HepG2 (cell line): Measurements from ENCODE around the gene ALB. TPM values are rescaled to one million over a fixed set of nuclear protein-coding genes. Genes with fewer than 3 reads are reported as not detected.

Experiments
- ATAC-seq: fragments of 200-7000 bp; cut with Tn5 transposase; 3 replicates; pipeline ENCODE4 v1.9.1; 2020; ENCODE audit warnings: mild to moderate bottlenecking, moderate library complexity
- BruUV-seq: library from RNA; stranded (reverse); fragments of 400-500 nt; replicated peaks from 2 replicates; lab custom pipeline; 2021; lab: Mats Ljungman, UMichigan
- CTCF ChIA-PET: fragments of 300-600 bp; formaldehyde crosslinking; extraction: SDS; loops from one replicate; lab custom pipeline; 2021; ENCODE audit warnings: low total read pairs, inconsistent platforms, low intra/inter-chr PET ratio; lab: Yijun Ruan, JAX
- POLR2A ChIA-PET: fragments of 350-600 bp; sonication (Branson Sonifier 250); formaldehyde crosslinking; loops from one replicate; lab custom pipeline; 2020; ENCODE audit warnings: antibody characterized with exemption, inconsistent platforms; lab: Yijun Ruan, JAX
- DNase-seq: peaks from one replicate; pipeline ENCODE4 v3.0.0-alpha.2; 2015; ENCODE audit warnings: low spot score
- FAIRE-seq: peaks from 3 replicates; lab custom pipeline; 2011; peaks lifted over from hg19 to GRCh38; lab: Jason Lieb, UNC
- H2AFZ ChIP-seq: one replicate; pipeline ENCODE4 v1.6.1; 2011; ENCODE audit warnings: low read length, inconsistent platforms
- H3K27ac ChIP-seq: fragments of 300-600 bp; 3 replicates; pipeline ENCODE4 v1.8.0; 2011; ENCODE audit warnings: mixed run types, mild to moderate bottlenecking, mixed read lengths, low read length, inconsistent platforms; ENCODE audit not compliant: insufficient read depth; ENCODE audit errors: extremely low read length
- H3K27me3 ChIP-seq, 2 experiments: fragments of 200-600 bp in 1 of 2; 2 replicates in 1 of 2; 3 replicates in 1 of 2; pipeline versions ENCODE4 v1.6.0 to v1.8.0; 2011; ENCODE audit warnings: low read length in 2 of 2, mild to moderate bottlenecking in 2 of 2, moderate library complexity in 2 of 2, inconsistent platforms in 1 of 2; ENCODE audit not compliant: insufficient read depth in 2 of 2, control insufficient read depth in 1 of 2
- H3K36me3 ChIP-seq, 2 experiments: fragments of 200-600 bp in 1 of 2; replicated peaks in 1 of 2; 2 replicates in 1 of 2; 3 replicates in 1 of 2; pipeline versions ENCODE4 v1.5.1 to v1.8.0; 2011; ENCODE audit warnings: low read length in 2 of 2, inconsistent platforms in 1 of 2; ENCODE audit not compliant: insufficient read depth in 2 of 2, control insufficient read depth in 1 of 2
- H3K4me1 ChIP-seq: 2 replicates; pipeline ENCODE4 v1.5.1; 2012; ENCODE audit warnings: low read length, inconsistent platforms; ENCODE audit not compliant: insufficient read depth
- H3K4me2 ChIP-seq: 2 replicates; pipeline ENCODE4 v1.6.0; 2011; ENCODE audit warnings: low read depth, low read length, inconsistent platforms
- H3K4me3 ChIP-seq, 3 experiments: fragments of 200-600 bp in 1 of 3; sonication (generic), shearing (Covaris generic) in 1 of 3; replicated peaks in 1 of 3; 2 replicates each; pipeline ENCODE4 v1.5.1; 2011 to 2016; ENCODE audit warnings: low read length in 3 of 3, inconsistent platforms in 2 of 3, low read depth in 2 of 3, mild to moderate bottlenecking in 2 of 3, control low read depth in 1 of 3, mixed read lengths in 1 of 3; ENCODE audit not compliant: insufficient read depth in 1 of 3
- H3K79me2 ChIP-seq: one replicate; pipeline ENCODE4 v1.6.1; 2011; ENCODE audit warnings: low read length, inconsistent platforms; ENCODE audit not compliant: insufficient read depth
- H3K9ac ChIP-seq: 2 replicates; pipeline ENCODE4 v1.6.0; 2011; ENCODE audit warnings: mild to moderate bottlenecking, low read depth, low read length, inconsistent platforms; ENCODE audit not compliant: insufficient read depth
- H3K9me3 ChIP-seq: 2 replicates; pipeline ENCODE4 v1.5.1; 2012; ENCODE audit warnings: mild to moderate bottlenecking, low read length
- H4K20me1 ChIP-seq: 2 replicates; pipeline ENCODE4 v1.6.0; 2011; ENCODE audit warnings: inconsistent platforms, mild to moderate bottlenecking, low read length, moderate library complexity; ENCODE audit not compliant: insufficient read depth
- ARNT2 ChIP-seq: sonication (generic); formaldehyde crosslinking; IDR thresholded peaks from 2 replicates; pipeline ENCODE4 v1.8.0; 2022; ENCODE audit warnings: mild to moderate bottlenecking, low read depth, missing genetic modification reagents, moderate library complexity
- BRCA1 ChIP-seq: sonication (generic); formaldehyde crosslinking; IDR thresholded peaks from 2 replicates; pipeline ENCODE4 v1.4.0; 2020; ENCODE audit warnings: missing genetic modification reagents
- HMGXB3 ChIP-seq: sonication (generic); formaldehyde crosslinking; IDR thresholded peaks from 2 replicates; pipeline ENCODE4 v1.4.0; 2020; ENCODE audit warnings: missing genetic modification reagents, borderline replicate concordance
- MIER3 ChIP-seq: IDR thresholded peaks from 2 replicates; pipeline ENCODE4 v1.6.1; 2016; ENCODE audit warnings: missing compliant biosample characterization, borderline replicate concordance
- MXD4 ChIP-seq: IDR thresholded peaks from 2 replicates; pipeline ENCODE4 v1.6.1; 2016; ENCODE audit warnings: mild to moderate bottlenecking, missing biosample characterization, missing genetic modification reagents
- NCOA1 ChIP-seq: sonication (generic); formaldehyde crosslinking; IDR thresholded peaks from 2 replicates; pipeline ENCODE4 v1.9.0; 2021; ENCODE audit warnings: missing genetic modification reagents
- NCOA5 ChIP-seq: sonication (generic); formaldehyde crosslinking; IDR thresholded peaks from 2 replicates; pipeline ENCODE4 v1.4.0; 2020; ENCODE audit warnings: missing genetic modification reagents
- NCOR1 ChIP-seq: fragments of 200-600 bp; sonication (generic); IDR thresholded peaks from 2 replicates; pipeline ENCODE4 v1.7.0; 2017; ENCODE audit warnings: antibody characterized with exemption, low read length, borderline replicate concordance
- NR2C2 ChIP-seq: sonication (generic); formaldehyde crosslinking; IDR thresholded peaks from 2 replicates; pipeline ENCODE4 v1.4.0; 2020; ENCODE audit warnings: missing genetic modification reagents, mild to moderate bottlenecking, moderate library complexity, borderline replicate concordance
- RARA ChIP-seq: IDR thresholded peaks from 2 replicates; pipeline ENCODE4 v1.6.1; 2016; ENCODE audit warnings: missing genetic modification reagents, missing compliant biosample characterization
- RBM22 ChIP-seq: fragments of 200-400 bp; formaldehyde crosslinking; optimal IDR thresholded peaks from 2 replicates; pipeline ENCODE3; 2017; ENCODE audit warnings: mild to moderate bottlenecking, low read length, moderate library complexity
- REPIN1 ChIP-seq: sonication (generic); formaldehyde crosslinking; IDR thresholded peaks from 2 replicates; pipeline ENCODE4 v1.8.0; 2022; ENCODE audit warnings: missing genetic modification reagents, low read depth, mild to moderate bottlenecking, borderline replicate concordance
- SNAPC2 ChIP-seq: sonication (generic); formaldehyde crosslinking; IDR thresholded peaks from 2 replicates; pipeline ENCODE4 v1.8.1; 2022; ENCODE audit warnings: mild to moderate bottlenecking, missing genetic modification reagents
- ZNF124 ChIP-seq: sonication (generic); formaldehyde crosslinking; IDR thresholded peaks from 2 replicates; pipeline ENCODE4 v1.4.0; 2020; ENCODE audit warnings: missing genetic modification reagents
- ZNF230 ChIP-seq: sonication (generic); formaldehyde crosslinking; IDR thresholded peaks from 2 replicates; pipeline ENCODE4 v1.4.0; 2020; ENCODE audit warnings: mild to moderate bottlenecking, missing genetic modification reagents
- ZNF232 ChIP-seq: sonication (generic); formaldehyde crosslinking; IDR thresholded peaks from 2 replicates; pipeline ENCODE4 v1.4.0; 2020; ENCODE audit warnings: missing genetic modification reagents, borderline replicate concordance
- ZNF619 ChIP-seq: sonication (generic); formaldehyde crosslinking; IDR thresholded peaks from 2 replicates; pipeline ENCODE4 v1.4.0; 2020; ENCODE audit warnings: mild to moderate bottlenecking, missing genetic modification reagents
- ZNF652 ChIP-seq: IDR thresholded peaks from 2 replicates; pipeline ENCODE4 v1.6.1; 2016; ENCODE audit warnings: low read depth, borderline replicate concordance
- WGBS: methylation state at CpG from one replicate; pipeline ENCODE4 v1.1.6; 2017; ENCODE audit warnings: low lambda C conversion rate; 5-methylcytosine and 5-hydroxymethylcytosine counted together
- in situ Hi-C: cut with HindIII; loops from 2 replicates; pipeline ENCODE4 v1.10.0; 2017; ENCODE audit warnings: low pct_unique_long_range_greater_than_20kb; ENCODE audit not compliant: extremely low pct_ligation_motif_present
- intact Hi-C: fragments of 100-400 bp; cut with micrococcal nuclease; formaldehyde crosslinking; loops from one replicate; pipeline ENCODE4 v1.10.0; 2022; ENCODE audit not compliant: unreplicated experiment
- polyA plus RNA-seq, 8 experiments: library from polyadenylated mRNA; depleted of rRNA in 3 of 8; stranded (reverse) in 7 of 8; unstranded in 1 of 8; fragments of >200 nt; fragmentation: Illumina TruSeq in 4 of 8; extraction: Trizol in 4 of 8; gene quantifications; 2 replicates each; pipeline versions ENCODE4 v1.2.1 to v1.2.3, GENCODE V29; 2011 to 2016; ENCODE audit warnings: low read depth in 4 of 8, missing spikeins in 1 of 8, mixed read lengths in 1 of 8; ENCODE audit not compliant: insufficient read depth in 1 of 8
- total RNA-seq, 5 experiments: library from RNA; depleted of rRNA; stranded (reverse); fragments of >200 nt; fragmentation: Illumina TruSeq; extraction: Trizol; gene quantifications; 2 replicates each; pipeline ENCODE4 v1.2.3, GENCODE V29; 2016; ENCODE audit warnings: low read depth in 1 of 5
- TF ChIP-seq, protein P1 (sequence below): sonication (generic); formaldehyde crosslinking; IDR thresholded peaks from 2 replicates; pipeline ENCODE4 v1.4.0; 2020; ENCODE audit warnings: missing genetic modification reagents, borderline replicate concordance

ALB gene
- total and polyA plus RNA-seq, 2 of the 13 experiments (the other 11 are each of a cell fraction or from before 2014, with no cell fraction given), result 22,259 to 22,625 TPM

DNA sequence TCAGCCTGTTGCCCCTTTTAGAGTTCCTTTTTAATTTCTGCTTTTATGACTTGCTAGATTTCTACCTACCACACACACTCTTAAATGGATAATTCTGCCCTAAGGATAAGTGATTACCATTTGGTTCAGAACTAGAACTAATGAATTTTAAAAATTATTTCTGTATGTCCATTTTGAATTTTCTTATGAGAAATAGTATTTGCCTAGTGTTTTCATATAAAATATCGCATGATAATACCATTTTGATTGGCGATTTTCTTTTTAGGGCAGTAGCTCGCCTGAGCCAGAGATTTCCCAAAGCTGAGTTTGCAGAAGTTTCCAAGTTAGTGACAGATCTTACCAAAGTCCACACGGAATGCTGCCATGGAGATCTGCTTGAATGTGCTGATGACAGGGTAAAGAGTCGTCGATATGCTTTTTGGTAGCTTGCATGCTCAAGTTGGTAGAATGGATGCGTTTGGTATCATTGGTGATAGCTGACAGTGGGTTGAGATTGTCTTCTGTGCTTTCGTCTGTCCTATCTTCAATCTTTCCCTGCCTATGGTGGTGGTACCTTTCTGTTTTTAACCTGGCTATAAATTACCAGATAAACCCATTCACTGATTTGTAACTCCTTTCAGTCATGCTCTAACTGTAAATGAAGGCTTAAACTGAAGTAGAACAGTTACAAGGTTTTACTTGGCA is 7.8 kb downstream of the ALB start:
- in situ Hi-C loops (no loop called here), intact Hi-C loops (no loop called here)
- BruUV-seq, result no TSS peak
- ATAC-seq, result peak; percentile 28
- 27% methylated on average over 6 of the region's 8 CpGs for WGBS
- ChIA-PET POLR2A (interaction anchor here (0.8 to 2.9 kb wide), 8 partner anchors 9 to 70 kb away, joined by 3 to 15 read pairs (median 4); no protein-coding TSS in a partner anchor), CTCF (no interaction called here)
- peak overlapping the region; percentile 89 for H3K27ac ChIP-seq
- peak overlapping the region; percentile 92 for H3K9ac ChIP-seq
- no peak for DNase-seq
- H2AFZ ChIP-seq, result no peak overlapping the region
- FAIRE-seq, result no peak
- peaks cover 79% of the 10 kb centered on the region for H3K79me2 ChIP-seq
- no peaks in the 10 kb centered on the region for H3K27me3 ChIP-seq
- H3K4me1 ChIP-seq, result peaks cover 82% of the 10 kb centered on the region
- H3K36me3 ChIP-seq, result peaks cover 5 to 54% of the 10 kb centered on the region in 2 experiments
- H4K20me1 ChIP-seq, result peaks cover 11% of the 10 kb centered on the region
- peak overlapping the region; percentile 77 for H3K4me2 ChIP-seq
- H3K4me3 ChIP-seq, result peak overlapping the region; percentile 24 to 86 (median 71); a peak in 5 of 6 replicates
- no peaks in the 10 kb centered on the region for H3K9me3 ChIP-seq
- TF ChIP-seq MIER3 (CRISPR knock-in tag) (peak; percentile 23; the same call in 1 of the 2 replicates), NR2C2 (no peak), RBM22 (peak; percentile 61), ZNF232 (CRISPR knock-in tag) (0 out of 2 replicates have a peak, but pooled peaks have one; percentile 28), ZNF652 (CRISPR knock-in tag) (peak; percentile 10; the same call in 1 of the 2 replicates), MXD4 (CRISPR knock-in tag) (peak; percentile 41), SNAPC2 (CRISPR knock-in tag) (peak; percentile 22; the same call in 1 of the 2 replicates), ZNF619 (CRISPR knock-in tag) (no peak), NCOR1 (no peak), NCOA1 (CRISPR knock-in tag) (0 out of 2 replicates have a peak, but pooled peaks have one; percentile 30), ARNT2 (CRISPR knock-in tag) (no peak), HMGXB3 (CRISPR knock-in tag) (peak; percentile 70; the same call in 1 of the 2 replicates), ZNF230 (CRISPR knock-in tag) (no peak), REPIN1 (CRISPR knock-in tag) (peak; percentile 51; the same call in 1 of the 2 replicates), BRCA1 (CRISPR knock-in tag) (0 out of 2 replicates have a peak, but pooled peaks have one; percentile 70), NCOA5 (CRISPR knock-in tag) (0 out of 2 replicates have a peak, but pooled peaks have one; percentile 45), ZNF124 (CRISPR knock-in tag) (peak; percentile 43; the same call in 1 of the 2 replicates), RARA (CRISPR knock-in tag) (peak; percentile 36)
- TF ChIP-seq, protein P1, sequence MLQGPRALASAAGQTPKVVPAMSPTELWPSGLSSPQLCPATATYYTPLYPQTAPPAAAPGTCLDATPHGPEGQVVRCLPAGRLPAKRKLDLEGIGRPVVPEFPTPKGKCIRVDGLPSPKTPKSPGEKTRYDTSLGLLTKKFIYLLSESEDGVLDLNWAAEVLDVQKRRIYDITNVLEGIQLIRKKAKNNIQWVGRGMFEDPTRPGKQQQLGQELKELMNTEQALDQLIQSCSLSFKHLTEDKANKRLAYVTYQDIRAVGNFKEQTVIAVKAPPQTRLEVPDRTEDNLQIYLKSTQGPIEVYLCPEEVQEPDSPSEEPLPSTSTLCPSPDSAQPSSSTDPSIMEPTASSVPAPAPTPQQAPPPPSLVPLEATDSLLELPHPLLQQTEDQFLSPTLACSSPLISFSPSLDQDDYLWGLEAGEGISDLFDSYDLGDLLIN (CRISPR knock-in tag), result no peak
